IMR-90 (cell line): ENCODE results near the gene PLEKHH1. TPM values are rescaled to one million over a fixed set of nuclear protein-coding genes. Genes with fewer than 3 reads are reported as not detected.

Experiments
- ATAC-seq: fragments of 200-7000 bp; cut with Tn5 transposase; 2 replicates; pipeline ENCODE4 v1.9.1; 2020; ENCODE audit warnings: low read depth, mild to moderate bottlenecking, moderate library complexity
- BruUV-seq: library from RNA; stranded (reverse); fragments of 400-500 nt; replicated peaks from 2 replicates; lab custom pipeline; 2021; lab: Mats Ljungman, UMichigan
- CTCF ChIA-PET: fragments of 300-600 bp; formaldehyde crosslinking; extraction: SDS; loops from one replicate; lab custom pipeline; 2021; ENCODE audit warnings: antibody characterized with exemption; lab: Yijun Ruan, JAX
- POLR2A ChIA-PET: fragments of 300-600 bp; sonication (Branson Sonifier 250); formaldehyde crosslinking; loops from one replicate; lab custom pipeline; 2022; ENCODE audit warnings: antibody characterized with exemption; ENCODE audit not compliant: unreplicated experiment; lab: Charles Lee
- DNase-seq: peaks from one replicate; pipeline ENCODE4 v3.0.0; 2013
- H2AFZ ChIP-seq: replicated peaks from 2 replicates; pipeline ENCODE3; 2013; ENCODE audit warnings: low read length, mild to moderate bottlenecking; ENCODE audit not compliant: poor library complexity
- H2AK5ac ChIP-seq: 2 replicates; pipeline ENCODE4 v1.6.1; 2013; ENCODE audit warnings: low read depth, low read length, inconsistent platforms
- H2AK9ac ChIP-seq: replicated peaks from 2 replicates; pipeline ENCODE3; 2013; ENCODE audit warnings: mild to moderate bottlenecking, low read depth, low read length, moderate library complexity; ENCODE audit not compliant: poor library complexity
- H2BK120ac ChIP-seq: 2 replicates; pipeline ENCODE4 v1.6.1; 2013; ENCODE audit warnings: low read depth, low read length, inconsistent platforms
- H2BK15ac ChIP-seq: 3 replicates; pipeline ENCODE4 v1.6.1; 2013; ENCODE audit warnings: low read depth, low read length, inconsistent platforms
- H2BK20ac ChIP-seq: 2 replicates; pipeline ENCODE4 v1.6.1; 2013; ENCODE audit warnings: low read depth, mild to moderate bottlenecking, inconsistent platforms, low read length, moderate library complexity
- H2BK5ac ChIP-seq: 2 replicates; pipeline ENCODE4 v1.6.1; 2013; ENCODE audit warnings: mild to moderate bottlenecking, low read depth, low read length, inconsistent platforms; ENCODE audit not compliant: poor library complexity, severe bottlenecking
- H3K14ac ChIP-seq: replicated peaks from 2 replicates; pipeline ENCODE4 v1.6.1; 2013; ENCODE audit warnings: low read depth, low read length, inconsistent platforms
- H3K18ac ChIP-seq: 2 replicates; pipeline ENCODE4 v1.6.1; 2013; ENCODE audit warnings: low read depth, low read length, control low read depth
- H3K23ac ChIP-seq: 2 replicates; pipeline ENCODE4 v1.6.1; 2013; ENCODE audit warnings: low read depth, low read length, inconsistent platforms
- H3K27ac ChIP-seq: 2 replicates; pipeline ENCODE4 v1.5.1; 2013; ENCODE audit warnings: mild to moderate bottlenecking, control low read depth, low read length; ENCODE audit not compliant: insufficient read depth
- H3K27me3 ChIP-seq: 2 replicates; pipeline ENCODE4 v1.6.1; 2013; ENCODE audit warnings: low read length; ENCODE audit not compliant: control insufficient read depth, insufficient read depth
- H3K36me3 ChIP-seq: 2 replicates; pipeline ENCODE4 v1.6.1; 2013; ENCODE audit warnings: low read length, mixed read lengths; ENCODE audit not compliant: control insufficient read depth, insufficient read depth
- H3K4ac ChIP-seq: 2 replicates; pipeline ENCODE4 v1.6.1; 2013; ENCODE audit warnings: low read depth, low read length, inconsistent platforms
- H3K4me1 ChIP-seq: 2 replicates; pipeline ENCODE4 v1.6.1; 2013; ENCODE audit warnings: low read length, mixed read lengths; ENCODE audit not compliant: control insufficient read depth, insufficient read depth
- H3K4me2 ChIP-seq: 2 replicates; pipeline ENCODE4 v1.6.1; 2013; ENCODE audit warnings: low read depth, mild to moderate bottlenecking, control low read depth, low read length, moderate library complexity
- H3K4me3 ChIP-seq: 2 replicates; pipeline ENCODE4 v1.5.1; 2013; ENCODE audit warnings: low read depth, mild to moderate bottlenecking, control low read depth, low read length, moderate library complexity; ENCODE audit not compliant: insufficient read depth
- H3K56ac ChIP-seq: 2 replicates; pipeline ENCODE4 v1.6.1; 2013; ENCODE audit warnings: low read length, inconsistent platforms; ENCODE audit not compliant: insufficient read depth; ENCODE audit errors: extremely low read depth
- H3K79me1 ChIP-seq, 2 experiments: 2 replicates each; pipeline ENCODE4 v1.6.1; 2013; ENCODE audit warnings: low read length in 2 of 2, inconsistent platforms in 1 of 2, low read depth in 1 of 2
- H3K9ac ChIP-seq: 2 replicates; pipeline ENCODE4 v1.6.1; 2013; ENCODE audit warnings: low read depth, low read length, control low read depth
- H3K9me1 ChIP-seq: 2 replicates; pipeline ENCODE4 v1.6.1; 2013; ENCODE audit warnings: low read length, inconsistent platforms; ENCODE audit not compliant: insufficient read depth
- H3K9me3 ChIP-seq: 2 replicates; pipeline ENCODE4 v1.6.1; 2013; ENCODE audit warnings: low read length; ENCODE audit not compliant: control insufficient read depth, insufficient read depth
- H4K20me1 ChIP-seq: 2 replicates; pipeline ENCODE4 v1.6.1; 2013; ENCODE audit warnings: low read length, inconsistent platforms; ENCODE audit not compliant: insufficient read depth
- H4K5ac ChIP-seq: 2 replicates; pipeline ENCODE4 v1.6.1; 2013; ENCODE audit warnings: mild to moderate bottlenecking, low read depth, low read length, control low read depth
- H4K8ac ChIP-seq, 2 experiments: 2 replicates each; pipeline ENCODE4 v1.6.1; 2013; ENCODE audit warnings: low read depth in 2 of 2, low read length in 2 of 2, control low read depth in 1 of 2, inconsistent platforms in 1 of 2
- H4K91ac ChIP-seq: 2 replicates; pipeline ENCODE4 v1.6.1; 2013; ENCODE audit warnings: low read depth, low read length, inconsistent platforms; ENCODE audit not compliant: insufficient read depth
- CHD1 ChIP-seq: IDR thresholded peaks from 2 replicates; pipeline ENCODE4 v1.6.1; 2012; ENCODE audit warnings: low read depth, low read length, improper control_type of control experiment
- RAD21 ChIP-seq: IDR thresholded peaks from 2 replicates; pipeline ENCODE4 v1.6.1; 2012; ENCODE audit warnings: low read length, improper control_type of control experiment
- SMC3 ChIP-seq: fragments of 150-350 bp; IDR thresholded peaks from 2 replicates; pipeline ENCODE4 v1.6.1; 2016; ENCODE audit warnings: low read depth, mild to moderate bottlenecking, antibody characterized with exemption, low read length, moderate library complexity
- WGBS, 2 experiments: methylation state at CpG; one replicate each; pipeline versions ENCODE4 v1.1.5 to v1.1.7; 2013; ENCODE audit warnings: missing lambda C conversion rate in 2 of 2; ENCODE audit not compliant: insufficient read length in 1 of 2; ENCODE audit errors: extremely low coverage in 2 of 2; 5-methylcytosine and 5-hydroxymethylcytosine counted together
- dilution Hi-C: fragments of 300-500 bp; cut with HindIII; formaldehyde crosslinking; loops from one replicate; pipeline ENCODE4 v1.14.3; 2018; ENCODE audit warnings: low sequenced_read_pairs; ENCODE audit not compliant: unreplicated experiment
- in situ Hi-C: fragments of 300-500 bp; cut with MboI; formaldehyde crosslinking; loops from 3 replicates; pipeline ENCODE4 v1.14.3; 2019; ENCODE audit warnings: low sequenced_read_pairs, inconsistent platforms, mixed read lengths
- intact Hi-C: fragments of 100-400 bp; cut with micrococcal nuclease; formaldehyde crosslinking; loops from 2 replicates; pipeline ENCODE4 v1.10.0; 2022
- polyA plus RNA-seq, 3 experiments: library from polyadenylated mRNA; depleted of rRNA; stranded (reverse); fragments of >200 nt; gene quantifications; 2 replicates each; pipeline ENCODE4 v1.2.3, GENCODE V29; 2012; ENCODE audit warnings: low replicate concordance in 1 of 3
- total RNA-seq: library from RNA; depleted of rRNA; stranded (reverse); fragments of >200 nt; gene quantifications from 2 replicates; pipeline ENCODE4 v1.2.3, GENCODE V29; 2012
- TF ChIP-seq, protein P1 (sequence below): conservative IDR thresholded peaks from 2 replicates; pipeline ENCODE4 v1.5.1; 2012; ENCODE audit warnings: mild to moderate bottlenecking, low read depth, low read length, improper control_type of control experiment

PLEKHH1 gene
- total and polyA plus RNA-seq, 2 of the 4 experiments (the other 2 are of a cell fraction) = under 0.01 to 0.34 TPM

DNA sequence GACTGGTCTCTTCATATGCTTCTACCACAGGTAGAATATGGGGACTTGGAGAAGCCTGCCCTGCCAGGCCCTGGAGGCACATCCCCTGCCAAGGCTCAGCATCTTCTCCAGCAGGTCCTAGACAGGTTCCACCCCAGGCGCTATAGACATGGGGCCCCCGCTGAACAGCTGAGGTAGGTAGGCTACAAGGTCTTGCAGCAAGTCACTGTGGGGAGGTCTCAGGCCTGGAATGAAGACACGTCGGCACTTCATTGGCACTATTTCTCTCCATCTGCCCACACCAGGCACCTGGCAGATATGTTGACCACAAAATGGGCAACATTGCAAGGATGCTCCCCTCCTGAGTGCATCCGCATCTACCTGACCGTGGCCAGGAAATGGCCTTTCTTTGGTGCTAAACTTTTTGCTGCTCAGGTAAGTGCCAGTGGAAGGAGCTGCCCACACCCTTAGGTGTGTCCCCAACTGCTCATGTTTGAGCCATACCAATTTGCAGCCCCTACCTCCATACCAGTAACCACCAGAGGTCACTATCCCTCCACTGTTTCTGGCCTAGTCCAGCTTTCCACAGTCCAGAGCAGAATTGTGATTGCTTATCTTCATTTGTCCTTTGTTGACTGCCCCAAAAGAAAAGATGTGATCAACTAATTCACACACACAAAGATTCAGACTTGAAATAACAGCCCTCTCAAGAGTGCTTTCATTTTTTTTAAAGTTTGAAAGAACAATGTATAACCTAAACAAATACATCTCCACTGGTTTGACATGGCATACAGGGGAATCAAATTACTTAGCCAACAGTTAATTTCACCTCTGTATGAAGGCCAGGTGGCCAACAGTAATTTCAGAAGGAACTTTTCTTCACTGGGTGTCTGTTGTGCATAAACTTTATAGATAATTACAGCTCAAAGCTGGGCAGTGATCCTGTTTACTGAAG lies 50.9 kb downstream of the PLEKHH1 start:
- TF ChIP-seq SMC3 (peak; percentile 82), RAD21 (peak; percentile 85), CHD1 (no peak)
- TF ChIP-seq, protein P1, sequence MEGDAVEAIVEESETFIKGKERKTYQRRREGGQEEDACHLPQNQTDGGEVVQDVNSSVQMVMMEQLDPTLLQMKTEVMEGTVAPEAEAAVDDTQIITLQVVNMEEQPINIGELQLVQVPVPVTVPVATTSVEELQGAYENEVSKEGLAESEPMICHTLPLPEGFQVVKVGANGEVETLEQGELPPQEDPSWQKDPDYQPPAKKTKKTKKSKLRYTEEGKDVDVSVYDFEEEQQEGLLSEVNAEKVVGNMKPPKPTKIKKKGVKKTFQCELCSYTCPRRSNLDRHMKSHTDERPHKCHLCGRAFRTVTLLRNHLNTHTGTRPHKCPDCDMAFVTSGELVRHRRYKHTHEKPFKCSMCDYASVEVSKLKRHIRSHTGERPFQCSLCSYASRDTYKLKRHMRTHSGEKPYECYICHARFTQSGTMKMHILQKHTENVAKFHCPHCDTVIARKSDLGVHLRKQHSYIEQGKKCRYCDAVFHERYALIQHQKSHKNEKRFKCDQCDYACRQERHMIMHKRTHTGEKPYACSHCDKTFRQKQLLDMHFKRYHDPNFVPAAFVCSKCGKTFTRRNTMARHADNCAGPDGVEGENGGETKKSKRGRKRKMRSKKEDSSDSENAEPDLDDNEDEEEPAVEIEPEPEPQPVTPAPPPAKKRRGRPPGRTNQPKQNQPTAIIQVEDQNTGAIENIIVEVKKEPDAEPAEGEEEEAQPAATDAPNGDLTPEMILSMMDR = peak; percentile 72

More for the DNA sequence above, 50.9 kb downstream of the PLEKHH1 start:
- Histone ChIP-seq H3K27me3 (peaks cover 4% of the 10 kb centered on the region; the same call in 1 of the 2 replicates), H2AFZ (no peak overlapping the region), H4K91ac (no peak overlapping the region), H4K8ac (no peak overlapping the region), H3K14ac (no peak overlapping the region), H2AK9ac (no peak overlapping the region), H3K4me3 (no peak overlapping the region), H2AK5ac (no peak overlapping the region), H3K56ac (no peak overlapping the region), H3K4me2 (no peak overlapping the region), H3K23ac (no peak overlapping the region), H4K20me1 (no peaks in the 10 kb centered on the region), H3K79me1 (no peaks in the 10 kb centered on the region), H3K4ac (no peak overlapping the region), H2BK20ac (no peak overlapping the region), H3K18ac (no peak overlapping the region), H4K5ac (no peak overlapping the region), H3K36me3 (no peaks in the 10 kb centered on the region), H3K9me1 (no peaks in the 10 kb centered on the region), H3K27ac (no peak overlapping the region), H3K4me1 (no peaks in the 10 kb centered on the region), H2BK15ac (no peak overlapping the region), H3K9me3 (no peaks in the 10 kb centered on the region), H2BK120ac (no peak overlapping the region), H2BK5ac (no peak overlapping the region), H3K9ac (no peak overlapping the region)
- CTCF ChIA-PET = interaction anchor here (0.7 to 5.8 kb wide), 6 partner anchors 13 to 156 kb away, joined by 3 to 38 read pairs (median 3); no protein-coding TSS in a partner anchor
- dilution Hi-C loops = no loop called here
- ATAC-seq (peak; percentile 94), DNase-seq (peak; percentile 52)
- BruUV-seq = no TSS peak
- WGBS, 2 experiments = 92% methylated on average over 2 of the region's 6 CpGs; no CpG with 5 or more reads in 1 of the 2 experiments
- POLR2A ChIA-PET = no interaction called here
- in situ Hi-C loops = no loop called here
- intact Hi-C loops = loop anchor here (1.0 kb wide), 3 partner anchors 34 to 120 kb away; no protein-coding TSS in a partner anchor
